Erythroblast (primary cell): Measurements from ENCODE around the gene ACSL6.
"Not testable (repeated sequence)": the region's sequence is repeated elsewhere in the genome, so short reads cannot be mapped to it uniquely, and the experiment has no call there.

Experiments
- DNase-seq, 2 experiments: peaks; one replicate each; lab custom pipeline; 2025; lab: John Stamatoyannopoulos, UW
- GATA1 ChIP-seq: IDR thresholded peaks from 2 replicates; pipeline ENCODE4 v1.6.1; 2011; ENCODE audit warnings: low read depth, mild to moderate bottlenecking, control low read depth, low read length, moderate library complexity
- POLR2A ChIP-seq: IDR thresholded peaks from 2 replicates; pipeline ENCODE4 v1.6.1; 2011; ENCODE audit warnings: mild to moderate bottlenecking, low read length

The ACSL6 gene

GRCh38 chr5:131926168-131926567, 85.3 kb downstream of the ACSL6 start:
- TF ChIP-seq POLR2A (no peak), GATA1 (no peak)
- no peak for DNase-seq

DNA sequence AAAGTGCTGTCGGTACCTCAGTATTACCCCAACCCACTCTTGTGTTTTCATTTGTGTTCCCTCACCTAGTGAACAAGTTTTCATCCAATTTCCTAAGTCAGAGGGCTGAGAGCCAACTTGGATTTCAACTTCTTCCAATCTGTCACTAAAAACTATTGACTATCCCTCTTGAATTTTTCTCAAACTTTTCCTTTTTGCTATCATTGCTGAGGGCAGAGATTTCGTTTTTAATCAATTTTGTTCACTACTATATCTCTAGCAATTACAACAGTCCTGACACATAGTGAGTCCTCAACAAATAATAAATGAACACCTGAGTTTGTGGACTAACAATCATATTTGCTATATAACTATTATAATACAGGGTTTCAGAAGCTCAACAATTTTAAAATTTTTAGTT, 95.0 kb downstream of the ACSL6 start:
- TF ChIP-seq POLR2A (no peak), GATA1 (no peak)
- no peak for DNase-seq

- no peak for DNase-seq
- TF ChIP-seq POLR2A (no peak), GATA1 (no peak)
Measured at GRCh38 chr5:131914472-131914871, 97.0 kb downstream of the ACSL6 start.

GRCh38 chr5:131913603-131914002, 97.9 kb downstream of the ACSL6 start:
- no peak for DNase-seq
- no peak for TF ChIP-seq POLR2A
- TF ChIP-seq GATA1 = no peak

DNA sequence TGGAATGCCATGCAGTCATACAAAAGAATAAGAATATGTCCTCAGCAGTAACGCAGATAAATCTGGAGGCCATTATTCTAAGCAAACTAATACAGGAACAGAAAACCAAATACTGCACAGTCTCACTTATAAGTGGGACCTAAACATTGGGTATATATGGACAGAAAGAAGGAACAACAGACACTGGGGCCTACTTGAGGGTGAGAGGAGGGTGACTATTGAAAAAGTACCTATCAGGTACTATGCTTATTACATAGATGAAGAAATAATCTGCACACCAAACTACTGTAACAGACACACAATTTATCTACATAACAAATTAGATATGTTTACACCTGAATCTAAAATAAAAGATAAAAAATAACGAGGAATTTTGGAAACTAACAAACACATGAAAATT, 104.8 kb downstream of the ACSL6 start:
- DNase-seq = no peak
- TF ChIP-seq GATA1 (no peak), POLR2A (no peak)

GRCh38 chr5:131902266-131902665, 109.2 kb downstream of the ACSL6 start:
- DNase-seq = not testable (repeated sequence)
